Measurements from ENCODE around the gene RTN4IP1.

RTN4IP1 gene

GRCh38 chr6:106666282-106667021, 37.2 kb upstream of the RTN4IP1 start:
- peak; percentile 21 for DNase-seq (ENCODE audit: low spot score)
- no peak for TF ChIP-seq CTCF (IDR thresholded peaks at IDR 0.05; ENCODE audit: extremely low read depth, missing control alignments)

GRCh38 chr6:106662458-106662857, 33.2 kb upstream of the RTN4IP1 start:
- TF ChIP-seq CTCF (IDR thresholded peaks at IDR 0.05; ENCODE audit: extremely low read depth, missing control alignments): no peak
- no peak for DNase-seq (ENCODE audit: low spot score)

- DNase-seq (ENCODE audit: low spot score): no peak
- TF ChIP-seq CTCF (IDR thresholded peaks at IDR 0.05; ENCODE audit: extremely low read depth, missing control alignments): no peak
These were observed 30.6 kb upstream of the RTN4IP1 start for GRCh38 chr6:106659859-106660258.

- TF ChIP-seq CTCF (IDR thresholded peaks at IDR 0.05; ENCODE audit: extremely low read depth, missing control alignments): no peak
- DNase-seq (ENCODE audit: low spot score): no peak
These were observed 29.2 kb upstream of the RTN4IP1 start for GRCh38 chr6:106658469-106658868.

- TF ChIP-seq CTCF (IDR thresholded peaks at IDR 0.05; ENCODE audit: extremely low read depth, missing control alignments): no peak
- DNase-seq (ENCODE audit: low spot score): no peak
These were observed 19.5 kb upstream of the RTN4IP1 start for GRCh38 chr6:106648651-106649308.

- no peak for DNase-seq (ENCODE audit: low spot score)
These were observed 13.8 kb upstream of the RTN4IP1 start for GRCh38 chr6:106643061-106643460.

More at GRCh38 chr6:106643061-106643460, 13.8 kb upstream of the RTN4IP1 start:
- TF ChIP-seq CTCF (IDR thresholded peaks at IDR 0.05; ENCODE audit: extremely low read depth, missing control alignments): no peak

All from GM20000 (cell line).